ENCODE data around the gene VPS37B. TPM values are rescaled to one million over a fixed set of nuclear protein-coding genes. Genes with fewer than 3 reads are reported as not detected.

Gene VPS37B
- total RNA-seq, 1 donor from 2014 or later: 36.3 TPM

- Histone ChIP-seq H3K4me1 (peaks cover 20% of the 10 kb centered on the region), H3K27me3 (no peaks in the 10 kb centered on the region), H3K4me3 (peak within 1 kb of the TSS; percentile 68), H3K9me3 (no peaks in the 10 kb centered on the region), H3K36me3 (no peaks in the 10 kb centered on the region), H3K27ac (peak within 1 kb of the TSS; percentile 65)
- peak; percentile 77 for ATAC-seq
- no peak for TF ChIP-seq CTCF (IDR thresholded peaks at IDR 0.05)
- intact Hi-C loops (cut with DNase I): no loop called here
- DNase-seq: peak; percentile 81
These were observed 60.8 kb downstream of the VPS37B start, which contains the start of gene HIP1R for GRCh38 chr12:122834921-122835749. HIP1R (plus strand) TSS chr12:122835457; CDS start chr12:122835551, 94 bp downstream.

GRCh38 chr12:122834104-122834920 is 61.6 kb downstream of the VPS37B start:
- Histone ChIP-seq H3K27me3 (no peaks in the 10 kb centered on the region), H3K36me3 (no peaks in the 10 kb centered on the region), H3K4me3 (peak overlapping the region; percentile 51), H3K27ac (peak overlapping the region; percentile 65), H3K9me3 (no peaks in the 10 kb centered on the region), H3K4me1 (peaks cover 19% of the 10 kb centered on the region)
- no peak for DNase-seq
- intact Hi-C loops (cut with DNase I): no loop called here
- TF ChIP-seq CTCF (IDR thresholded peaks at IDR 0.05): no peak
- peak; percentile 3 for ATAC-seq

DNA sequence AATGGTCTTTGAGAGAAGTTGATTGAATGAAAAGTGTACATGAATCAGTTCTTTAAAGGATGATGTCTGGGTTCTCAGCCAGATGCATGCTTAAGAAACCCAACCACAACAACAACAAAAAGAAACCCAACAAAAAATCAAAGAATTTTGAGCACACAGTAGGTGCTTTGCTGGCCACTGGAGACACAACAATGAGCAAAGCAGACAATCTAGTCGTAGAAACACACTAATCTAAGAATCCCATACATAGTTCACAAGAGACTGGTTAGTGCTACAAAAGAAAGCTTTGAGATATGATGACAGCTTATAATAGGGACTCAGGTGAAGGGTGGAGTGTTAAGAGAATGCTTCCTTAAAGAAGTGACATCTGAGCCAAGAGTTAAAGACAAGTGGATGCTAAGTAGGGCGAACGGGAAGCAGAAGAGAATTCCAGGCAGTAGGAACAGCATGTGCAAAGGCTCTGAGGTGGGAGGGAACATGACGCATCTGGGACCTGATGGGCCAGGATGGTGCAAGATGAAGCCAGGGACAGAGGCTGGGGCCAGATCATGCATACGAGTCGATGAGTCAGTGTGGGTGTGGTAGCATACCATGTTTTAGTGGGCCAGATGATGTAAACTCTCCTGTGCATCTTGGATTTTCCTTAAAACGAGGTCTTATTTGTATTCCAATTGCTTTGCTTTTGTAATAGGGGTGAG is 65.3 kb downstream of the VPS37B start:
- TF ChIP-seq CTCF (IDR thresholded peaks at IDR 0.05): no peak
- no peak for DNase-seq
- H3K4me3 ChIP-seq: no peak overlapping the region
- H3K9me3 ChIP-seq: no peaks in the 10 kb centered on the region
- H3K4me1 ChIP-seq: peaks cover 11% of the 10 kb centered on the region
- intact Hi-C loops (cut with DNase I): no loop called here
- no peaks in the 10 kb centered on the region for H3K27me3 ChIP-seq
- H3K36me3 ChIP-seq: no peaks in the 10 kb centered on the region
- peak; percentile 62 for ATAC-seq
- H3K27ac ChIP-seq: no peak overlapping the region

DNA sequence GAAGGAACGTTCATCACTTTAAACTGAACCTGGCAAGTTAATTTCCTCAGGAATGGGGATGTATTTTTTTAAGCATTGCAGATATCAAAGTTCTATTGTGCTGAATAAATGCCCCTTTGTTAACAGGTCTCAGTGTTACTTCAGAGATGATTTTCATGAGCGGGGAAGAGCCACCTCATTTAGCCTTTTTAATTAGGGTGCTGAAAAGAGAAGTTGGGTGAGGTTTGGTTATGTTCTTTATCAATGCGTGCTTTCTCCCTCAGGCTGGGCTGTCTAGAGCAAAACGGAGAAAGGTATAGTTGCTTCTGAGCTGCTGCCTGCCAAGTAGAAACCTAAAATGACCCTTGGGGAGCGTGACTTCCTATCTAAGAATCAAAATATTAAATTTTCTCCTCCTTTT is 68.7 kb downstream of the VPS37B start:
- no peak overlapping the region for H3K27ac ChIP-seq
- H3K9me3 ChIP-seq: no peaks in the 10 kb centered on the region
- ATAC-seq: no peak
- TF ChIP-seq CTCF (IDR thresholded peaks at IDR 0.05): no peak
- no peak overlapping the region for H3K4me3 ChIP-seq
- no peak for DNase-seq
- no peaks in the 10 kb centered on the region for H3K27me3 ChIP-seq
- intact Hi-C loops (cut with DNase I): no loop called here
- H3K4me1 ChIP-seq: no peaks in the 10 kb centered on the region
- no peaks in the 10 kb centered on the region for H3K36me3 ChIP-seq
